D721Med (cell line): ENCODE data around the gene DIS3L2.
"Not testable (repeated sequence)": the region's sequence is repeated elsewhere in the genome, so short reads cannot be mapped to it uniquely, and the experiment has no call there.

Experiments
- DNase-seq: peaks from one replicate; pipeline ENCODE4 v3.0.0; 2011; ENCODE audit warnings: low spot score; ENCODE audit not compliant: insufficient read length
- FAIRE-seq: peaks from 2 replicates; lab custom pipeline; 2011; peaks lifted over from hg19 to GRCh38; lab: Jason Lieb, UNC
- CTCF ChIP-seq: IDR thresholded peaks from 2 replicates; pipeline ENCODE4 v1.5.1; 2012; ENCODE audit warnings: mild to moderate bottlenecking, control low read depth; ENCODE audit not compliant: insufficient read depth; ENCODE audit errors: missing control alignments

DIS3L2 gene

GRCh38 chr2:232363784-232364615 is 402.5 kb downstream of the DIS3L2 start:
- FAIRE-seq (no peak), DNase-seq (no peak)
- no peak for TF ChIP-seq CTCF

DNA sequence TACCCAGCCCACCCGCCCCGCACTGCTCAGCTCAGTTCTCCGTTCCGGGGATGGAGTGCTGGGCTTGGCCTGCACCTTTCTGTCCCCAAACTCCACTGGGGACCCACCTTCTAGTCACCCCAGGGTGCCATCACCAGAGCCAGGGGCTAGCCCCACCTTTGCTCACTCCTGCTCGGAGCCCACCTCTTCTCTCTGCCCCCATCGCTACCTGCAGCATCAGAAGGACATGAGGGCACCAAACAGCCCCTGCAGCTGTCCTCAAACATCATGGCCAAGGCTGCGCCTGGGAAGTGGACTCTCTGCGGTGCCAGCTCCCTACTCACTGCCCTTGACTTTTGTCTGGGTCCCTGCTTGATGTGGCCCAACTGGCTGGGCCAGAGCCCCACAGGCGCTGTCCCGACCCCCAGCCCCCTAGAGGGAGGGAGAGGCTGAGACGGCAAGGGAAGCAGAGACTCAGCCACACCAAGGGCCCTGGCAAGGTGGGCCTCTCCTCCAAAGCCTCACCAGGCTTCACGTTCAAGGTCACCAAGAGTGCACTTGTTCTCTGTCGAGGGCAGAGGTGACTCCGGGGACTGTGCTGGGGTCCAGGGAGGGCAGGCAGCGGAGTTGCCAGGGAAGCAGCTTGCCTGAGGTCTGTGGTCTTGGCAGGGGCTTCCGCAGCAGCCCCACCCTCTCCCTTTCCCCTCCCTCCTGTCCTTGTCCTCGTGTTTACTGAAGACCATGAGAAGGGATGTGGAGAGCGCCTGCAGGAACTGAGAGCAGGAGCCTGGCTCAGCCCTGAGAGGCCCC is 403.5 kb downstream of the DIS3L2 start:
- DNase-seq, FAIRE-seq: not testable (repeated sequence)

DNA sequence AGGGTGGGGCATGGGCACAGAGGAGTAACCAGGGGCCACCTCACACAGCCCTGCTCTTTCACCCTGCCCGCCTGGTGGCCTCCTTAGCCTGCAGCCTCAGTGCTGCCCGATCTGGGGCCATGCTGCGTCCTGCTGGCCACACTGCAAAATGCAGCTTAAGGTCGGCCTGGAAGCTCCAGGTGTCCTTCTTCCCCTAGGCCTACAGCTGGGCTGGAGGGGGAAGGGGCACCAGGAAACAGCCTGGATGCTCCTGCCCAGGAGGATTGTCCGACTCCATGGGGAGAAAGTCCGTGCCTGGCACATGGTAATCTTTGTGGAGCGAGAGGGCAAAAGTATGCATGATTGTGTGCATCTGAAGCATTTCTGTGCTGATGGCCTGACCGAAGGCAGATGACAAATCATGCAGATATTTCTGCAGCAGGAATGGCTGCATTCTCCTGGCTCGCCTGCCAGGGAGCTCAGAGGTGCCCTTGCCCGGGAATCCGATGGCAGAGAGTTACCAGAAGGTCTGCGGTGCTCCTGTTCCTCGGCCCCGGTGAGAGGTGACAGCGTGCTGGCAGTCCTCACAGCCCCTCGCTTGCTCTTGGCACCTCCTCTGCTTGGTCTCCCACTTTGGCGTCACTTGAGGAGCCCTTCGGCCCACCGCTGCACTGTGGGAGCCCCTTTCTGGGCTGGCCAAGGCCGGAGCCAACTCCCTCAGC is 404.3 kb downstream of the DIS3L2 start:
- FAIRE-seq, result no peak
- DNase-seq, result no peak
- TF ChIP-seq CTCF, result no peak

DNA sequence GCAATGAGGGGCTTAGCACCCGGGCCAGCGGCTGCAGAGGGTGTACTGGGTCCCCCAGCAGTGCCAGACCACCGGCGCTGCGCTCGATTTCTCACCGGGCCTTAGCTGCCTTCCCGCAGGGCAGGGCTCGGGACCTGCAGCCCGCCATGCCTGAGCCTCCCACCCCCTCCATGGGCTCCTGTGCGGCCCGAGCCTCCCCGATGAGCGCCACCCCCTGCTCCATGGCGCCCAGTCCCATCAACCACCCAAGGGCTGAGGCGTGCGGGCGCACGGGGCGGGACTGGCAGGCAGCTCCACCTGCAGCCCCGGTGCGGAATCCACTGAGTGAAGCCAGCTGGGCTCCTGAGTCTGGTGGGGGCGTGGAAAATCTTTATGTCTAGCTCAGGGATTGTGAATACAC is 404.9 kb downstream of the DIS3L2 start:
- FAIRE-seq, DNase-seq: not testable (repeated sequence)

GRCh38 chr2:232367016-232367415 is 405.5 kb downstream of the DIS3L2 start:
- TF ChIP-seq CTCF, result no peak
- no peak for DNase-seq
- FAIRE-seq, result no peak

DNA sequence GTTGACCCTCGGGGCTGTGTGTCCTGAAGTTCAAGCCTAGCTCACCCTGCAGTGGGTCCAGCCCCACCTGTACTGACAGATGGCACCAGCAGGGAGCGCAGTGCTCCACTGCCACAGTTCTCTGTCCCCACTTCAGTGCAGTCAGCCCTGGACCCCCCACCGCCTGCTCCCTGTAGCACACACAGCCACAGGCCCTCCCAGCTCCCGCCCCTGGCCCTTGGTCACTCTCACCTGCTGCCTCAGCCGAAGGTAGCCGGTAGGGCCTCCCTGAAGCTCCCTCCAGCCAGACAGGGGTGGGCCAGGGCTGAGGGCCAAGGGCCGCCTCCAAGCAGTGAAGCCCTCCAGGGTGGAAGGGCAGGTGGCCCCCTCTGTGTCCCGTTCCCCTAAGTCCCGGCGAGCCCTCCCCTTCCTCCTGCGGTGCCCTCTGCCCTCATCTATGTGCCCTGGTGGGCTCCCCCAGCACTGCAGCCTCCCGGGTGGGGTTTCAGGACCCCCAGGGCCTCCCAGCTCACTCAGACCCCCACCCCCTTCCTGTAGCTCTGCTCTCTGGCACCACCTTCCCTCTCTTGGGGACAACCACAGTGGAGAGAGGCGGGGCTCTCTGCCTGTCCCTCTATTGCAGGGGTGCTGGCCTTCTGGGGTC is 406.2 kb downstream of the DIS3L2 start:
- TF ChIP-seq CTCF, result peak; percentile 20
- DNase-seq, result no peak
- no peak for FAIRE-seq

GRCh38 chr2:232368311-232368731 is 406.8 kb downstream of the DIS3L2 start:
- no peak for FAIRE-seq
- DNase-seq, result no peak
- TF ChIP-seq CTCF, result no peak
